Astrocyte of the spinal cord (primary cell): ENCODE results near the gene POLR2M.
A peak's percentile ranks its signal among the peaks of the same experiment; 100 is the strongest.

ENCODE experiments used
- DNase-seq: peaks from one replicate; pipeline ENCODE4 v3.0.0; 2011; ENCODE audit warnings: low read depth, low spot score
- H3K4me3 ChIP-seq: 2 replicates; pipeline ENCODE4 v1.5.1; 2011; ENCODE audit warnings: low read depth, mild to moderate bottlenecking, low read length, moderate library complexity
- CTCF ChIP-seq: IDR thresholded peaks from 2 replicates; pipeline ENCODE4 v1.5.1; 2012; ENCODE audit warnings: low read depth, mild to moderate bottlenecking, low read length, inconsistent platforms
- in situ Hi-C: cut with HindIII; loops from 2 replicates; pipeline ENCODE4 v1.10.0; 2017; ENCODE audit warnings: low sequenced_read_pairs

Gene POLR2M

GRCh38 chr15:57740048-57740447 is 33.5 kb downstream of the POLR2M start:
- no peak for DNase-seq
- no peak overlapping the region for H3K4me3 ChIP-seq
- in situ Hi-C loops, result no loop called here
- no peak for TF ChIP-seq CTCF

GRCh38 chr15:57741089-57741488 is 34.6 kb downstream of the POLR2M start:
- in situ Hi-C loops, result no loop called here
- no peak for TF ChIP-seq CTCF
- H3K4me3 ChIP-seq, result no peak overlapping the region
- no peak for DNase-seq

- peak; percentile 37 for TF ChIP-seq CTCF
- no peak for DNase-seq
- in situ Hi-C loops, result no loop called here
- no peak overlapping the region for H3K4me3 ChIP-seq
Measured at GRCh38 chr15:57743424-57743823, 36.9 kb downstream of the POLR2M start.

GRCh38 chr15:57746786-57747185 is 40.3 kb downstream of the POLR2M start:
- no peak for DNase-seq
- in situ Hi-C loops, result no loop called here
- no peak overlapping the region for H3K4me3 ChIP-seq
- TF ChIP-seq CTCF, result no peak

GRCh38 chr15:57747206-57747896 is 40.8 kb downstream of the POLR2M start:
- in situ Hi-C loops, result no loop called here
- no peak for TF ChIP-seq CTCF
- no peak for DNase-seq
- H3K4me3 ChIP-seq, result no peak overlapping the region

- peak; percentile 78 for TF ChIP-seq CTCF
- in situ Hi-C loops, result no loop called here
- no peak overlapping the region for H3K4me3 ChIP-seq
- DNase-seq, result peak; percentile 56
Measured at GRCh38 chr15:57751177-57751800, 44.8 kb downstream of the POLR2M start.
